Suppressor macrophage treated with lipopolysaccharide for 4 hours (primary cell): Measurements from ENCODE around the gene C16orf96.
A peak's percentile ranks its signal among the peaks of the same experiment; 100 is the strongest.

Experiments
- DNase-seq: peaks from one replicate; pipeline ENCODE4 v3.0.0-alpha.2; 2020

The C16orf96 gene

DNA sequence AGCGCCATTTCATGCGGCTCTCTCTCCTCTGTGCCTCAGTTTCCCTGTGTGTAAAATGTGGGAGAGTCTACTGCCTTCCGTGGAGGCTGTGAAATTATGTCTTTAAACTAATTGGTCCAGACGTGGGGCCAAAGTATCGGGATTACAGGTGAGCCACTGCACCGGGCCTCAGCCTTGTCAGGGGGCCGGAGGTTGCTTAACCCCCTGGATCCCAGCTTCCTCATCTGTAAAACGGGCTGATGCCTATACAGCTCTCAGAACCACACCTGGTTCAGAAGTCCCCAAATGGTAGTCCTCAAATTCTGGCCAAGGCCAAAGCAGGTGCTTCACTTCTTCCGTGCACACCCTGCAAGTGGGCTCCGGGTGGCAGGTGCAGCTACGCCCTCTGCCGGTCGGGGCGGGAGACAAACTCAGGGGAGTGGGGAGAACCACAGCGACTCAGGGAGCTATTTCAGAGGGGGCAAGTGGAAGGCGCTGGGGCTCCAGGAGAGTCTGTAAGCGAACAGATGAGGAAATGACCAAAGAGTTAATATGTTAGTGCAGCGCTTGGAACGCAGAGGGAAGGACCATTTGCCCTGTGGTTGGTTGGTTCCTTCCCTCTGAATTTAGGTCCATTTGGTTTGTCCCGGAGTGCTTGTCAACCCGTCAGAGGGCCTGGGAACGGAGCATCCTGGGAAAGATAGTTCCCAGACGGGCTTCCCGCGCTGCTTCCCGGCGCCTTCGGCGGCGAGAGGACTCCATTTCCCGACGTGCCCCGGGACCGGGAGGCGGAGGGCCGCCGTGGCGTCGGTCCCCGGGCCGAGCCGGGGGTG, 68.1 kb downstream of the C16orf96 start, which contains the start of gene MGRN1:
MGRN1 (plus strand) TSS at position 812 of the 812 bp plus-strand sequence. CDS start 135 bp downstream, outside the sequence.
- peak; percentile 99 for DNase-seq

DNA sequence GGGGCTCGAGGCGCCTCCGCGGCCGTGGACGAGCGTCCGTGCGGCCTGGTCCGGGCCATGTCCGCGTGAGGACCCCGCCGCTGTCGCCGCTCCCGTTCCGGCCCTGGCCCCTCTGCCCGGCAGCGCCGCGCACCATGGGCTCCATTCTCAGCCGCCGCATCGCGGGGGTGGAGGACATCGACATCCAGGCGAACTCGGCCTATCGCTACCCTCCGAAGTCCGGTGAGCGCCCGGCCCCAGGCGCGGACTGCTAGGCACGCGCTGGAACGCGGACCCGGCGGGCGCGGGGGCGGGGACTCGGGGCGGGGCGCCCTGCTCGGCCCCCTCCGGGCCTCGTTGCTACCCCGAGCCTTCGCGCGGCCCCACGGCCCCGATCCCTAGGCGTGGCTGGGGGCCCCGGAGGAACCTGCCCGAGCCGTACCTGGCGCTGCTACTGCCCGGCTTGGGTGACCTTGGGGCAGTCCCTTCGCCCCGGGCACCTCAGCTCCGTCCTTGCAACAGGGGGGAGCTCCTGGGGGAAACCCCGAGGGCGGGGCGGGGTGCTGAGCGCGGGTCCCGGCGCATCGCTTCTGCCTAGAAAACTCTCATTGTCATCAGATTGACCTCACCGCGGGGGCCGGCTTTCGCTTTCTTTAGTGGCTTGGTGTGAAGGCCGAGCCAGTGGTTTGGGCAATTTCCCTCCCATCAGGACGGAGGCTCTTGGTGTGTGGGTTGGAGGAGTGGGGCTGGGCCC, 68.9 kb downstream of the C16orf96 start:
- DNase-seq: peak; percentile 97

DNA sequence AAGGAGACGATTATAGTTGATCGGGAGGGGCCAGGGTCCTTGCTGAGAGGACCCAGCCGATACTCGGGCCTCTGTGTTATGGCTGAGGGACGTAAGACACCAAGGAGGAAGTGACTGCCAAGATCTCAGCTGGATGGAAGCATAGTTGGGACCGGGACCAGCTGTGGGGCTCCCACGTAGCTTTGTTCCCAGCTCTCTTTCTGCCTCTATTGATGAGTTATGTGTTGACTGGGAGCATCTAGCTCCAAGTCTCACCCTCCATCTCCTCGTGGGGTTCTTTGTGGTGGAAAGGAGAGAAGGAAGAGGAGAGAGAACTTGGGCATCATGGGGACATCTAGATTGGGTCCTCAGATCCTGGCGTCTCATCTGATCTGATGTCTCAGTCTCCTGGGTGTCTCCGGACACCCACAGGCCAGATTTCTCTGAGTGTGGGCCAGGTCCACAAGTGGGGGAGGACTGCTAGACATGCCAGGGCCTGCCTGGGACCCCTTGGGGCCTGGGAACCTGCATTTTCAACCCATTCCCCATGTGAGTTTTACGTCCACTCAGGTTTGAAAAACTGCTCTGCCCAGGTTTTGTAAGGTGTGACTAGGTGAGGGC, 69.5 kb downstream of the C16orf96 start:
- DNase-seq: no peak

DNA sequence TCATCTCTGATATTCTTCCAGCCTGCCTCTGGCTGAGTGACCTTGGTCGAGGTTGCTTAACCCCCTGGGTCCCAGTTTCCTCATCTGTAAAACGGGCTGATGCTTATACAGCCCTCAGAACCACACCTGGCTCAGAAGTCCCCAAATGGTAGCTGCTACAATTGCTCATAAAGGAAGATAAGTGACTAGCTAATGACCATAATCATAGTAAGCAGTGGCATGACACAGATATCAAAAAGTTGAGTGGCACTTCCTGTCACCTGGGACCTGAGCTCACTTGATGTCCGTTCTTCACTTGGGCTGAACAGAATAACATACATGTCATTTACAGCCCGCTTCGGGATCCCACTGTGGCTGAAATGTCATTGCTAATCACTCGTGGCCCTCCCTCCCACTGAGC, 70.3 kb downstream of the C16orf96 start:
- no peak for DNase-seq

DNA sequence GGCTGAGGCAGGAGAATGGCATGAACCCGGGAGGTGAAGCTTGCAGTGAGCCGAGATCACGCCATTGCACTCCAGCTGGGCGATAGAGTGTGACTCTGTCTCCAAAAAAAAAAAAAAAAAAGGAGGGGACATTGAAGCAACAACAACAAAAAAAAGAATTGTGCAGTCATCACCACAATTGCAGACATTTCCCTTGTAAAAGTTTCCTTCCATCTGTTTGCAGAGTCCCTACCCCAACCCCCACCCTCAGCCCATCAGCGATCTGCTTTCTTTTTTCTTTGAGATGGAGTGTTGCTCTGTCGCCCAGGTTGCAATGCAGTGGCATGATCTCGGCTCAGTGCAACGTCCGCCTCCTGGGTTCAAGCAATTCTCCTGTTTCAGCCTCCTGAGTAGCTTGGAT, 72.1 kb downstream of the C16orf96 start:
- DNase-seq: no peak

DNA sequence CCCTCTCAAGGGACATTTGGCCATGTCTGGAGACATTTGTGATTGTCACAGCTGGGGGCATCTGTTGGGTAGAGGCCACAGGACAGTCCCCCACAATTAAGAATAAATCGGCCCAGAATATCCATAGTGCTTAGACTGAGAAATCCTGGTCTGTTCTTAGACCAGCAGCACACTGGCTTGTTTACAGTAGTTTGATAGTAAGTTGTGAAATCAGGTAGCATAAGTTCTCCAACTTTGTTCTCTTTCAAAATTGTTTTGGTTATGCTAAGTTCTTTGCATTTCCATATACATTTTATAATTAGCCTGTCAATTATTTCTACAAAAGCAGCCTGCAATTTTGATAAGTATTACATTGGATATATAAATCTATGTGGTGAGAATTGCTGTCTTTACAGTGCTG, 75.3 kb downstream of the C16orf96 start:
- no peak for DNase-seq

DNA sequence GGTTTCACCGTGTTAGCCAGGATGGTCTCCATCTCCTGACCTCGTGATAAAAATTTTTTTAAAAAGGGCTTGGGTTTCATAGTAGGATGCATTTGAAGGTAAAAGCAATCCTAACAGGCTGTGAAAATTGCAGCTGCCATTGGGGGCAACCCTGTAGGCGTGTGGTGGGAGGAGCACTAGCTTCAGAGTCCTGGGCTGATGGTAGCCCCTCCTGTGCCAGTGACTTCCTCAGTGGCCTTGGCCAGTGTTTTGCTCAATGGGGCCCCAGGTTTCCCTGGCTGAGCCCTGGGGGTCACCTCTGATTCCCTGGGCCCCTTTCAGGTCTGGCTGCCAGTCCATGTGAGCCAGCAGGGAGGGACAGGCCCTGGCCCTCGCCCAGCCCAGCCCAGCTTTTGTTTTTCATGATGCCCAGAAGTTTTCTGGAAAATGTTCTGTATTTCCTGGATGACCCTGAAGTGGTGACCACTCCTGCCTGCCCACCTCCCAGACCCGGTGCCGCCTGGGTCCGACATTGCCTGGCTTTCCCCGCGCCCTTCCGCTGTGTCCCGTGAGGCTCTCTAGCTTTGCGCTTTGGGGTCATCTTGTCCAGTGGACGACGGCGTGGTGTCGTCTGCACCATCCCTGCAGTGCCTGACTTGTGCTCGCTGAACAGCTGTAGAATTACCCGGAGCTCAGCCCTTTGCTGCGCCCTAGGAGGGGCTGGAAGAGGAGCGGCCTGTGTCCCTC, 77.9 kb downstream of the C16orf96 start:
- no peak for DNase-seq

DNA sequence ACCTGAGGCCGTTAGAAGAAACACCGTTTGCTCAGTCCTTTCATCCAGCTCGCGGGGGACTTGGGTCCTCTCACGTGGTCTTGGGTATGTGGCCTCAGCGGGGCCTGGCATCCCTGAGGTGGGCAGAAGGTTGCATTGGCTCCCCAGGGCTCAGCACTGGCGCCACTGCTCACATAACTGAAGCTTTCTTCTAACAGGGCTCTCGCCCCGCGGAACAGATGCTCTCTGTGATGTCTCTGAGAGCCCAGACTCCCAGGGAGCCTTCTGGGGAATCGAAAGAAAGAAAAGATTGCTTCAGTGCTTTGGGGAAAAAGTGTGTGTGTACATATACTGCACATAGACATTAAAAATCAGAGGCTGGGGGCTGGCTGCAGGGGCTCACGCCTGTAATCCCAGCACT, 78.6 kb downstream of the C16orf96 start:
- DNase-seq: no peak

DNA sequence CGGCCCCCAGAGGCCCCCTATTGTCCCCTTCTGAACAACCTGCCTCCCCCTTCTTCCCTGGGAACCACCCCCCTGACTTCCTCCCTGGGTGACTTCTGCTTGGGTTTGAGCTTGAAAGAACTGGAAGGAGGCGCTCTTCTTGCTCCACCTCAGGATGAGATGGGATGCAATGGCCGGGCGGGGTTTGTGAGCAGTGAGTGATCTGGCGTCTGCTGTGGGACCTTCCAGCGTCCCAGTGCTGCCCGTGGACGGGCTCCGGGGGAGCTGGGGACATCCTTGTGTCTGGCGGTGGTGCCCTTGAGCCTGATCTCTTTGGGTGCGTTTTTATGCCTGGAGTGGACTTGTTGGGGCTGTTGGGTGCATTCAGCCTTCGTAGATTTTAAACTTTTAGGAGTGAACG, 80.1 kb downstream of the C16orf96 start:
- no peak for DNase-seq

DNA sequence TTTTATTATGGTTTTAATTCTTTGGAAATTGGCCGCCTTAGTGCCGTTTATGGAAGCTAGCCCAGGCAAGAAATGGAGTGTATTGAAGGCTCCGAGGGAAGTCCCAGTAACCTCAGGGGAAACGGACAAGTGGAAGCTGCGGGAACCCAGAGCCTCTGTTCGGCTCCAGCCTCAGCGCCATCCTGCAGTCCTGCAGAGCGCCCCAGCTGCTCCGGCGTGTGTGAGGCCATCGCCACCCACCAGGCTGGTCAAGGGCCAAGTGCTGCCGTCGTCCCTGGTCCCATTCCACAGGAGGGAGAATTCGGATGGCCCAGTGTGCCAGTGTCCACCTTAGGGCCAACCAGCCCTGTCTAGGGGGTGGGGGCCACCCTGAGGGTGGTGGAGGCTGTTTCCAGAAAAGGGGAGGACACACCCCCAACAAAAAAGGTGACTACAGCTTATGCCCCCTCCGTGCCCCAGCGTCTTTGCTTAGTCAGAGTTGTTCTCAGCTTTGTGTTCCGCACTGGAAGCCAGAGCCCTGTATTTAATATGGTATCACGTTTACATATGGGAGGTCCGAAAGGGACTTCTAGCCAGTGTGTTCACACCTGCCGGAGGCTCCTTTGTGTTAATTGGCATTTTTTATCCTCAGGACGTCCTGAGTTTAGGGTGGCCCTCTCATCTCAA, 81.5 kb downstream of the C16orf96 start:
- no peak for DNase-seq

DNA sequence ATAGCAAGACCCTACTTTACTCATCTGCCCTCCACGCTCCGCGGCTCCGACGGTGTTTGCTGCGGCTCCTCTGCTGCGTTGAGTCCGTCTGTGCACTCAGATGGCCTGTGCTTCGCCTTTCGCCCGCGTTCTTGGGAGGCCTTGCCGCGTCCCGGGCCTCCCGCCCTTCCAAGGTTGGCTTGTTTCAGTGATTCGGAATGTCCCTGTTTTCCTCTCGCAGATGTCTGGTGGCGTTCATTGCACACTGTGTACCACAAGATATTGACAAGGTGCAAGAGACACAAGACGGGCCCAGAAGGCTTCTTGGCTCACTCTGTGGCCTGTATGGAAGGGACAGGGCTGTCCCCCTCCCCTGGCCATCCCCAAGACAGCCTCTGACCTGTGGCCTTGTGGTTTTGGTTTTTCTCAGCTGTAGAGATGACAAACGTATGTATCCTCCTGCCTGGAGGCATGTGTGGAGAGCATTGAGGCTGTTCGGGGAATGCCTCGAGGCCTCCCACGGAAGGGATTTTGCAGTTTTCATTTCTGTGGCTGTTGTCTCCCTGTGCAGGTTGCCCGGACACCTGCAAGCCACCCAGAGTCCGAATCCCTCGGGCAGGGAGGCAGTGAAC, 83.9 kb downstream of the C16orf96 start:
- DNase-seq: no peak

DNA sequence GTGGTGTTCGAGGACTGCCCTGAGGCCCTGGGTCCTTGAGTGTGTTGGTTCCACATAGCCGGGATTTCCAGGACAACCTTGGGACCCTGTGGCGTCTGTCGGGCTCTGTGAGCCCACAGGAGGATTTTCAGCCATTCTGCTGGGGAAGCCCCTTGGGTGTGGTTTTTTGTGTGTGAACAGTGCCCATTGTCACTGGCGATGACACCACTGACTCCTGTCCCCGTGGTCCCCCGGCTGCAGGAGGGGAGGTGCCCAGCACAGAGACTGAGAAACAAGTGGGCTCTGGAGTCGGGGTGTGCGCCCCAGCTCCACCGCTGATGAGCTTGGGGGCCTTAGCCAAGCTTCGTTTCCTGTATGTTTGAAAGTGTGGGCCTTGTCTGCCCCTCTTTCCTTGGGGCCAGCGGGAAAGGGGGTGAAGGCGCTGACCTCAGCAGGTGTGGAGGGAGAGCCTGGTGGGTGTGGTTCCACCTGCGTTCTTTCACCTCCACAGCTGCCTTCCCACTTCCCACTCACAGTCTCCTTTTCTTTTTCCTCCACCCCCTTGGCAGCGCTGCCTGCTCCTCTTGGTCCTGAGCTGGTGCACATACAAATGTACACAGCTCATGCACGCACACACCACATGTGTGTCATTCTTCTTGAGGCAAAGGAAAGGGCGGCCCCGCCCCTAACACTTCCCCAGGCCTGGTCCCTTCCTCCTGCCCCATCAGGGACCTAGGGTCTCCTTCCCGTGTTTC, 84.6 kb downstream of the C16orf96 start:
- DNase-seq: peak; percentile 33

DNA sequence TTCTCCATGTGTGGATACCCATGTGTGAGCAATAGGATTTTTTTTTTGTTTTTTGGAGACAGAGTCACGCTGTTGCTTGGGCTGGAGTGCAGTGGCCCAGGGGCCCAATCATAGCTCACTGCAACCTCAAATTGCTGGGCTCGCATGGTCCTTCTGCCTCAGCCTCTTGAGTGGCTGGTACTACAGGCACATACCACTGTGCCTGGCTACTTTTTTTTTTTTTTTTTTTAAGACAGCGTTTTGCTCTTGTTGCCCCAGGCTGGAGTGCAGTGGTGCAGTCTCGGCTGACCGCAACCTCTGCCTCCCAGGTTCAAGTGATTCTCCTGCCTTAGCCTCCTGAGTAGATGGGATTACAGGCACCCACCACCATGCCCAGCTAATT, 85.2 kb downstream of the C16orf96 start:
- no peak for DNase-seq

DNA sequence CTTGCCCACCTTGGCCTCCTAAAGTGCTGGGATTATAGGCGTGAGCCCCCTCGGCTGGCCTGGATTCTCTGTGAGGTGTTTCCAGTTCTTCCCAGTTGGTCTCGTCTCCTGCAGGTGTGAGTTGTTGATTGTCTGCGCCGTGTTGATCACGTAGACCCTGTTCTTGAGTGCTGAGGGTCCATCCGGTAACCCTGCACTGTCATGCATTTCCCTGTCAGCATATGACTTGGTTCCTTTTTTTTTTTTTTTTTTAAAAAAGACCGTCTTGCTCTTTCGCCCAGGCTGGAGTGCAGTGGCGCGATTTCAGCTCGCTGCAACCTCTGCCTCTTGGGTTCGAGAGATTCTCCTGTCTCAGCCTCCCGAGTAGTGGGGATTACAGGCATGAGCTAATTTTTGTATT, 85.8 kb downstream of the C16orf96 start:
- peak; percentile 42 for DNase-seq

DNA sequence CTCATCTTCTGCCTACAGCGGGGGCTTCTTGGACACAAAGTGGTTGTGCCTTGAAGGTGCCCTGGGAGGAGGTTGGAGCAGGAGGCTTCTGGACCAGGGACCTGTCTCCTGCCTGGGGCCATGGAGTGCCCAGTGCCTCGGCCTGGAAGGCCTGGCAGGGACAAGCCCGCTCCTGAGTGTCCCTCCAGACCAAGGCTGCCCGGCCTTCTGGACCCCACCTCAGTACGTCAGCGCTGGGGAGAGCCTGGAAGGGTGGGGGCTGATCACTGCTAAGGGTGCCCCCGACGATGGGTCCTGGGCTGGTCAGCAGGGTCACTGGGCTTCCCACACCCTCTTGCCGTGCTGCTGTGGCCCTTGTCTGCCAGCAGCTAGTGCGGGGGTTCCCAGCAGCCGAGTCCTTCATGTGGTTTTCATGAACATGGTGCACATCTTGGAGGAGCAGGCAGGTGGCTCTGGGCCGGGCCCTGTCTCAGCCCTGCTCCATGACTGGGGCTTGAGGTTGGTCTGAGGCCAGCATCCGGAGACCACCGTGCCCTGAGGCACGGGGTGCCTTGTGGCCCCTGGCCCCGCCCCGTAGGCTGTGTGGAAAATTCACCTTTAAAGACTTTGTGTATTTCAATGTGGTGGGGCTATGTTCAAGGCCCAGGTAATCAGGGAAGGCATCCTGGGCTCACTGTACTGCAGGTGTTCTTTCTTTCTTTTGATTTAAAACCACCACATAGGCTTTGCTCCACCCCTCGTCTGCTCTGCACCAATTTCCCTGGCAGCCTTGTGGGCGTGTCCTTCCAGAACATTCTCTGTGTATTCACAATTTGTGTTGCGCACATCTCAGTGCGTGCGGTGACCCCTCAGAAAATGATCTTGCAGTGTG, 90.9 kb downstream of the C16orf96 start:
- DNase-seq: no peak

DNA sequence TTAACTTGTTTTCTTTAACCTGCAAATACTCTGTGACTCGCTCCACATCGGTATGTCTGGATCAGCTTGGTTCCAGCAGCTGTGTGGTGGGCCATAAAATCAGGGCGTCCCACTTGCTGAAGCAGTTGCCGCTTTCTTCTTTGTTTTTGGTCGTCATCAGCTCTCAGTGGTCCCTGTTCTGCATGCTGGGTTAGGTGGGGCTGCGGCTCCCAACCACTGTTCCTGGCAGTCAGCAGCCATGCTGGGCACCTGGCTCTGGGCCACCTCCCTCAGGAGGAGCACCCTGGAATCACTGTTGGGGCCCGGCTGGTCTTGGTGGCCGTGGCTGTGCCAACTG, 91.5 kb downstream of the C16orf96 start:
- no peak for DNase-seq

DNA sequence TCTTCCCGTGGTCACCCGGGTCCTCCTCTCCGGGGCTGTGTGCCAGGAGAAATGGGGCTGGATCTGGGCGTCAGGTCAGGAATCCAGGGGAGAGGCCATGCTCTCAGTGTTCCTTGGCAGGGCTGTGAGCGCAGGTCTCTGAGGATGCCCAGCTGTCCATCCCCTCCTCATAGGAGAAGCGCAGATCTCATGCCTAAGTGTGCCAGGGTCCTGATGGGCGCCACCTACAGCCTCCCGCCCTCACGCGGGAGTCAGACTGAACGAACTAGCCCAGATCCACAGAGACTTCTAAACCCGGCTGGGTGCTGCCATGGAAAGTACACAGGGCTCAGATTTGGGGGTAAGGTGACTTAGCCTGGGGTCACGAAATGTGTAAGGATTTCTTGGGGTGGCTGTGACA, 92.8 kb downstream of the C16orf96 start:
- no peak for DNase-seq

DNA sequence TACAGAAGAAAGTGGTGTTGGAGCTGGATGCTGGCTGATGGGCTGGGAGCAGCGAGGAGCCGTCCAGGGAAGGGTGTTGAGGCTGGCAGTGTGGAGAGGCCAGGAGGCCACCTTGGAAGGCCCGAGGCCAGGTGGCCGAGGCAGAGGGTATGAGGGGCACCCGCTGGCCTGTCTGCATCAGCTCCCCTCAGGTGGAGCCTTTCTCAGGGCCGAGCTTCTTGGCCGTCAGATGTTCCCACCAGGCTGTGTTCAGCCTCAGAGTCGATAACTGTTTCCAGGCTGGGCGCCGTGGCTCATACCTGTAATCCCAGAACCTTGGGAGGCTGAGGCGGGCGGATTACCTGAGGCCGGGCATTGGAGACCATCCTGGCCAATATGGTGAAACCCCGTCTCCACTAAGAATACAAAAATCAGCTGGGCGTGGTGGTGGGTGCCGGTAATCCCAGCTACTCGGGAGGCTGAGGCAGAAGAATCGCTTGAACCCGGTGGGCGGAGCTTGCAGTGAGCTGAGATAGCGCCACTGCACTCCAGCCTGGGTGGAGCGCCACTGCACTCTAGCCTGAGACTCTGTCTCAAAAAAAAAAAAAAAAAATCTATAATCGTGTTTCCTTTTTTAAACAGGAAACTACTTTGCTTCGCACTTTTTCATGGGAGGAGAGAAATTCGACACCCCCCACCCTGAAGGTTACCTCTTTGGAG, 93.8 kb downstream of the C16orf96 start:
- no peak for DNase-seq
